Measurements from ENCODE around the gene TPRG1L. TPM values are rescaled to one million over a fixed set of nuclear protein-coding genes. Genes with fewer than 3 reads are reported as not detected.

TPRG1L gene
- total and polyA plus RNA-seq, 2 of the 4 experiments (the other 2 are of a cell fraction) = 25.3 to 39.5 TPM

DNA sequence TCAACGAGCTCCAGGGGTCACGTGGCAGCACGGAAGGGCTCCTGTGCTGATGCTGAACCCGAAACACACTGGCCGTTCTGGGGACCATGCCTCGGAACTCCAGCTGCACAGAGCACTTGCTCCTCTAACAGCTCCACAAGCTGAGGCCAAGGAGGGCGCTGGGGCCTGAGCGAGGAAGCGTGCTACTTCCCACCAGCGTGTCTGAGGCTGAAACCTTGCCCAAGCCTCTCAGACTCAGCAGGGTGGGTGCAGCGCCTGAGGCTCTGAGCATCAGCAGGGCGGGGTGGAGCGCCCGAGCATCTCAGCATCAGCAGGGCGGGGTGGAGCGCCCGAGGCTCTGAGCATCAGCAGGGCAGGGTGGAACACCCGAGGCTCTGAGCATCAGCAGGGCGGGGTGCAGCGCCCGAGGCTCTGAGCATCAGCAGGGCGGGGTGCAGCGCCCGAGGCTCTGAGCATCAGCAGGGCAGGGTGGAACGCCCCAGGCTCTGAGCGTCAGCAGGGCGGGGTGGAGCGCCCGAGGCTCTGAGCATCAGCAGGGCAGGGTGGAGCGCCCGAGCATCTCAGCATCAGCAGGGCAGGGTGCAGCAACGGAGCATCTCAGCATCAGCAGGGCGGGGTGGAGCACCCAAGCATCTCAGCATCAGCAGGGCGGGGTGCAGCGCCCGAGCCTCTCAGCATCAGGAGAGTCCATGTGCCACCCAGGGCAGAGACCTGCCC lies 15.5 kb downstream of the TPRG1L start:
- Histone ChIP-seq H3K27ac (ENCODE audit: insufficient read depth, low read length) (no peak overlapping the region), H4K8ac (ENCODE audit: low read depth in 2 of 2, low read length in 2 of 2) (no peak overlapping the region), H4K91ac (ENCODE audit: insufficient read depth, low read depth, low read length) (no peak overlapping the region), H4K5ac (ENCODE audit: low read depth, low read length) (no peak overlapping the region), H3K14ac (replicated peaks; ENCODE audit: low read depth, low read length) (no peak overlapping the region), H3K9me1 (ENCODE audit: insufficient read depth, low read length) (0 out of 2 replicates have a peak, but pooled peaks cover 3% of the 10 kb centered on the region), H3K9ac (ENCODE audit: low read depth, low read length) (no peak overlapping the region), H3K4me1 (ENCODE audit: control insufficient read depth, insufficient read depth, low read length) (no peaks in the 10 kb centered on the region), H3K56ac (ENCODE audit: extremely low read depth, insufficient read depth, low read length) (no peak overlapping the region), H2BK5ac (ENCODE audit: low read depth, low read length, poor library complexity, severe bottlenecking) (no peak overlapping the region), H2BK20ac (ENCODE audit: low read depth, low read length) (no peak overlapping the region), H3K4ac (ENCODE audit: low read depth, low read length) (no peak overlapping the region), H2AFZ (replicated peaks; ENCODE audit: low read length, poor library complexity) (no peak overlapping the region), H3K23ac (ENCODE audit: low read depth, low read length) (no peak overlapping the region), H3K36me3 (ENCODE audit: control insufficient read depth, insufficient read depth, low read length) (peaks cover 41% of the 10 kb centered on the region), H3K27me3 (ENCODE audit: control insufficient read depth, insufficient read depth, low read length) (no peaks in the 10 kb centered on the region), H3K4me2 (ENCODE audit: low read depth, low read length) (no peak overlapping the region), H2AK5ac (ENCODE audit: low read depth, low read length) (no peak overlapping the region), H3K18ac (ENCODE audit: low read depth, low read length) (no peak overlapping the region), H3K79me1 (ENCODE audit: low read depth in 1 of 2, low read length in 2 of 2) (peaks cover 0 to 5% of the 10 kb centered on the region in 2 experiments; a peak in 1 of 4 replicates), H2AK9ac (replicated peaks; ENCODE audit: low read depth, low read length, poor library complexity) (no peak overlapping the region), H2BK120ac (ENCODE audit: low read depth, low read length) (no peak overlapping the region), H3K9me3 (ENCODE audit: control insufficient read depth, insufficient read depth, low read length) (no peaks in the 10 kb centered on the region), H3K4me3 (ENCODE audit: insufficient read depth, low read depth, low read length) (no peak overlapping the region), H2BK15ac (ENCODE audit: low read depth, low read length) (no peak overlapping the region), H4K20me1 (ENCODE audit: insufficient read depth, low read length) (no peaks in the 10 kb centered on the region)
- TF ChIP-seq SMC3 (IDR thresholded peaks at IDR 0.05; ENCODE audit: low read depth, low read length) (no peak), CEBPB (IDR thresholded peaks at IDR 0.05; ENCODE audit: low read depth, low read length) (no peak), RAD21 (IDR thresholded peaks at IDR 0.05; ENCODE audit: low read length) (no peak), MXI1 (IDR thresholded peaks at IDR 0.05; ENCODE audit: borderline replicate concordance, low read depth, low read length) (no peak), FOS (IDR thresholded peaks at IDR 0.05; ENCODE audit: low read depth, low read length) (no peak), RCOR1 (IDR thresholded peaks at IDR 0.05; ENCODE audit: insufficient replicate concordance, low read length) (no peak)
- TF ChIP-seq, protein P1, sequence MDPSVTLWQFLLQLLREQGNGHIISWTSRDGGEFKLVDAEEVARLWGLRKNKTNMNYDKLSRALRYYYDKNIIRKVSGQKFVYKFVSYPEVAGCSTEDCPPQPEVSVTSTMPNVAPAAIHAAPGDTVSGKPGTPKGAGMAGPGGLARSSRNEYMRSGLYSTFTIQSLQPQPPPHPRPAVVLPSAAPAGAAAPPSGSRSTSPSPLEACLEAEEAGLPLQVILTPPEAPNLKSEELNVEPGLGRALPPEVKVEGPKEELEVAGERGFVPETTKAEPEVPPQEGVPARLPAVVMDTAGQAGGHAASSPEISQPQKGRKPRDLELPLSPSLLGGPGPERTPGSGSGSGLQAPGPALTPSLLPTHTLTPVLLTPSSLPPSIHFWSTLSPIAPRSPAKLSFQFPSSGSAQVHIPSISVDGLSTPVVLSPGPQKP (IDR thresholded peaks at IDR 0.05; ENCODE audit: borderline replicate concordance, low read depth, low read length) = no peak
- ChIA-PET CTCF (no interaction called here), POLR2A (ENCODE audit: unreplicated experiment) (no interaction called here)
- dilution Hi-C loops (cut with HindIII; ENCODE audit: low sequenced_read_pairs, unreplicated experiment) = no loop called here
- no TSS peak for BruUV-seq (replicated peaks)
- 91% methylated on average over 18 of the region's 36 CpGs; no CpG with 5 or more reads in 1 of the 2 experiments for WGBS, 2 experiments (ENCODE audit: extremely low coverage in 2 of 2, insufficient read length in 1 of 2)
- DNase-seq (no peak), ATAC-seq (ENCODE audit: low read depth) (no peak)
- intact Hi-C loops (cut with micrococcal nuclease) = no loop called here
- in situ Hi-C loops (cut with MboI; ENCODE audit: low sequenced_read_pairs) = no loop called here

Data from IMR-90 (cell line).